Caco-2 (cell line): Measurements from ENCODE around the gene STAP2. TPM values are rescaled to one million over a fixed set of nuclear protein-coding genes. Genes with fewer than 3 reads are reported as not detected.
A peak's percentile ranks its signal among the peaks of the same experiment; 100 is the strongest.

ENCODE experiments used
- BruUV-seq: library from RNA; stranded (reverse); fragments of 400-500 nt; replicated peaks from 2 replicates; lab custom pipeline; 2021; lab: Mats Ljungman, UMichigan
- CTCF ChIA-PET: fragments of 300-600 bp; sonication (Branson Sonifier 250); formaldehyde crosslinking; loops from one replicate; lab custom pipeline; 2022; ENCODE audit warnings: antibody characterized with exemption; lab: Charles Lee
- POLR2A ChIA-PET: fragments of 300-600 bp; sonication (Branson Sonifier 250); formaldehyde crosslinking; loops from one replicate; lab custom pipeline; 2022; ENCODE audit warnings: antibody characterized with exemption; lab: Charles Lee
- DNase-seq, 2 experiments: peaks; one replicate each; pipeline versions ENCODE4 v3.0.0 to v3.0.0-alpha.2; 2020 to 2022
- H3K27me3 ChIP-seq: replicated peaks from 2 replicates; pipeline ENCODE4 v1.6.0; 2011; ENCODE audit warnings: low read length; ENCODE audit not compliant: control insufficient read depth, insufficient read depth
- H3K36me3 ChIP-seq: 2 replicates; pipeline ENCODE4 v1.5.1; 2011; ENCODE audit warnings: low read length; ENCODE audit not compliant: control insufficient read depth, insufficient read depth
- H3K4me1 ChIP-seq: fragments of 250-450 bp; sonication (Bioruptor Pico); 2 replicates; pipeline ENCODE4 v1.5.1; 2020; ENCODE audit warnings: mild to moderate bottlenecking
- H3K4me3 ChIP-seq: 2 replicates; pipeline ENCODE4 v1.5.1; 2011; ENCODE audit warnings: low read depth, mild to moderate bottlenecking, control low read depth, low read length
- H3K9me3 ChIP-seq: fragments of 250-450 bp; sonication (Bioruptor Pico); 2 replicates; pipeline ENCODE4 v1.5.1; 2020; ENCODE audit warnings: mild to moderate bottlenecking, moderate library complexity
- H3K27ac Mint-ChIP-seq: one replicate; pipeline ENCODE4 v1.8.0; 2022; ENCODE audit warnings: mixed read lengths; ENCODE audit not compliant: unreplicated experiment
- H3K27me3 Mint-ChIP-seq: one replicate; pipeline ENCODE4 v1.8.0; 2022; ENCODE audit warnings: mixed read lengths; ENCODE audit not compliant: insufficient read depth, unreplicated experiment
- H3K36me3 Mint-ChIP-seq: one replicate; pipeline ENCODE4 v1.8.0; 2022; ENCODE audit warnings: mild to moderate bottlenecking, mixed read lengths; ENCODE audit not compliant: insufficient read depth, unreplicated experiment
- H3K4me1 Mint-ChIP-seq: one replicate; pipeline ENCODE4 v1.8.0; 2022; ENCODE audit warnings: low read depth, mixed read lengths; ENCODE audit not compliant: unreplicated experiment
- H3K4me3 Mint-ChIP-seq: one replicate; pipeline ENCODE4 v1.8.0; 2022; ENCODE audit warnings: mild to moderate bottlenecking, moderate library complexity, mixed read lengths; ENCODE audit not compliant: unreplicated experiment
- H3K9me3 Mint-ChIP-seq: one replicate; pipeline ENCODE4 v1.8.0; 2022; ENCODE audit warnings: mixed read lengths; ENCODE audit not compliant: unreplicated experiment
- CTCF ChIP-seq, 2 experiments: fragments of 200-600 bp in 1 of 2; IDR thresholded peaks; 1 replicate in 1 of 2; 2 replicates in 1 of 2; pipeline versions ENCODE4 v1.5.1 to v1.8.0; 2011 to 2022; ENCODE audit warnings: antibody characterized with exemption in 1 of 2, control low read depth in 1 of 2, inconsistent platforms in 1 of 2, low read depth in 1 of 2, low read length in 1 of 2, mild to moderate bottlenecking in 1 of 2, moderate library complexity in 1 of 2; ENCODE audit not compliant: insufficient read depth in 1 of 2, severe bottlenecking in 1 of 2, unreplicated experiment in 1 of 2
- intact Hi-C: fragments of 100-400 bp; cut with micrococcal nuclease; formaldehyde crosslinking; loops from one replicate; pipeline ENCODE4 v1.10.0; 2022; ENCODE audit not compliant: unreplicated experiment
- total RNA-seq: library from RNA; stranded (reverse); gene quantifications from 2 replicates; pipeline ENCODE4 v1.2.3, GENCODE V29; 2022

The STAP2 gene
- total RNA-seq, 1 experiment from 2014 or later, result 71.6 TPM

DNA sequence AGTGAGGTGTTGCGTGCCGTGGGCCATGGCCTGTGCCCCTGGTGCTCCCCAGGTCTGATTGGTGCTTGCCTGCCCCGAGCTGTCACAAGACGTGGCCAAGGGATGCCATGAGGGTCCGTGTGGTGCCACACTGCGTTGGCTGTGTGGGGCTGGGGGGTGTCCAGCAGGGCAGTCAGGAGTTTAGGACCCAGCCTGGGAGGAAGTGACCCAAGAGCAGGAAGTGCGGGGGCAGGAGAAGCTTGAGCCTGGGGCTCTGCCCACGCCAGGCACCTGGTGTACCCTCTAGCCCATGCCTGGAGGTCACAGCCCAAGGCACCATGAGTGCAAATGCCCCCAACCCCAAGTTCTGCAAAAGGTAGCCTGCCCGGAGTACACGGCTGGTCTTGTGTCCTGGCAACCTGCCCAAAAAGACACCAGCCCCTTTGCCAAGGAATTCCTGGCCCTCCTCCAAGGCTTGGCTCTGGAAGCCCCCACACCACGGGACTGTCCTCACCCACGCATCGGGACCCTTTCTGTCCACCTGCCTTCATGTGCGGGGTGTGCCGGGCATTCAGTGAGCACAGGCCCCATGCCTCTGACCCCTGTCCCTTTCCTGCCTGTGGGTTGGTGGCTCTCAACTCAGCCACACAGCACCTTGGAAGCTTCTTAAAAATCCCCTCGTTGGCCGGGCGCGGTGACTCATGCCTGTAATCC is 29.6 kb upstream of the STAP2 start:
- Mint-ChIP-seq H3K4me1 (no peaks in the 10 kb centered on the region), H3K9me3 (no peaks in the 10 kb centered on the region), H3K4me3 (no peak overlapping the region), H3K27ac (no peak overlapping the region), H3K36me3 (peaks cover 84% of the 10 kb centered on the region), H3K27me3 (no peaks in the 10 kb centered on the region)
- H3K27me3 ChIP-seq, result no peaks in the 10 kb centered on the region
- ChIA-PET CTCF (no interaction called here), POLR2A (no interaction called here)
- DNase-seq, result no peak
- H3K36me3 ChIP-seq, result peaks cover 2% of the 10 kb centered on the region
- TF ChIP-seq CTCF (IDR thresholded peaks at IDR 0.05; ENCODE audit: insufficient read depth in 1 of 2, low read depth in 1 of 2, low read length in 1 of 2, severe bottlenecking in 1 of 2, unreplicated experiment in 1 of 2), result no peak
- no peaks in the 10 kb centered on the region for H3K4me1 ChIP-seq
- intact Hi-C loops, result no loop called here
- H3K4me3 ChIP-seq, result no peak overlapping the region
- BruUV-seq, result no TSS peak
- H3K9me3 ChIP-seq, result no peaks in the 10 kb centered on the region

GRCh38 chr19:4367781-4368127 is 29.1 kb upstream of the STAP2 start:
- Mint-ChIP-seq H3K36me3 (peaks cover 83% of the 10 kb centered on the region), H3K9me3 (no peaks in the 10 kb centered on the region), H3K4me1 (no peaks in the 10 kb centered on the region), H3K27ac (peak overlapping the region; percentile 66), H3K4me3 (no peak overlapping the region), H3K27me3 (no peaks in the 10 kb centered on the region)
- TF ChIP-seq CTCF (IDR thresholded peaks at IDR 0.05; ENCODE audit: insufficient read depth in 1 of 2, low read depth in 1 of 2, low read length in 1 of 2, severe bottlenecking in 1 of 2, unreplicated experiment in 1 of 2), result no peak
- Histone ChIP-seq H3K27me3 (no peaks in the 10 kb centered on the region), H3K36me3 (peaks cover 2% of the 10 kb centered on the region), H3K9me3 (no peaks in the 10 kb centered on the region), H3K4me1 (no peaks in the 10 kb centered on the region), H3K4me3 (no peak overlapping the region)
- CTCF ChIA-PET, result no interaction called here
- BruUV-seq, result no TSS peak
- intact Hi-C loops, result no loop called here
- POLR2A ChIA-PET, result no interaction called here
- no peak for DNase-seq

DNA sequence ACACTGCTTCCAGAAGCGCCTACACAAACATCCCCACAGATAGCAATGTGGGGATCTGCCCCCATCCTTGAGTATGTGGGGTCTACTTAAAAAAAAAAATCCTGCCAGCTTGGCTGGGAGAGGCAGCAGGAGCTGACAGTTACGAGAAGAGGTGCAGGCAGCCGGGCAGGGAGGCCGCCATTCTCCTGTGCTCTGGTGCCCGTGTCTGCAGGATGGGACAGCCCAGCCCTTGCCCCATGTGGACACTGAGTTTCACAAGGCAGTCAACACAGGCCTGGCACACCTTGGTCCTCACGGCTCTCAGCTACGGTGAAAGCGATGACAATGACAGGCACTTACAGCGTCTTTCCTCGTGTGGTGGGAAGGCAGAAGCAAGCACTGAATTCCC is 28.7 kb upstream of the STAP2 start:
- TF ChIP-seq CTCF (IDR thresholded peaks at IDR 0.05; ENCODE audit: insufficient read depth in 1 of 2, low read depth in 1 of 2, low read length in 1 of 2, severe bottlenecking in 1 of 2, unreplicated experiment in 1 of 2), result no peak
- no peak for DNase-seq
- Mint-ChIP-seq H3K4me3 (no peak overlapping the region), H3K27ac (peak overlapping the region; percentile 66), H3K9me3 (no peaks in the 10 kb centered on the region), H3K27me3 (no peaks in the 10 kb centered on the region), H3K36me3 (peaks cover 83% of the 10 kb centered on the region), H3K4me1 (no peaks in the 10 kb centered on the region)
- CTCF ChIA-PET, result no interaction called here
- peaks cover 2% of the 10 kb centered on the region for H3K36me3 ChIP-seq
- POLR2A ChIA-PET, result no interaction called here
- intact Hi-C loops, result no loop called here
- H3K4me3 ChIP-seq, result no peak overlapping the region
- H3K4me1 ChIP-seq, result no peaks in the 10 kb centered on the region
- no TSS peak for BruUV-seq
- no peaks in the 10 kb centered on the region for H3K27me3 ChIP-seq
- H3K9me3 ChIP-seq, result no peaks in the 10 kb centered on the region
